Ovary (tissue), 9 donors: Measurements from ENCODE around the gene ACSM5. TPM values are rescaled to one million over a fixed set of nuclear protein-coding genes. Genes with fewer than 3 reads are reported as not detected.

Experiments used
- DNase-seq, 5 donors: peaks; one replicate each; pipeline ENCODE4 v3.0.0-alpha.2; 2019 to 2020
- H3K27ac ChIP-seq, 2 donors: fragments of 200-600 bp; one replicate each; pipeline versions ENCODE4 v1.5.1 to v1.8.0; 2019 to 2022
- H3K27me3 ChIP-seq: fragments of 200-600 bp; one replicate; pipeline ENCODE4 v1.8.0; 2022
- H3K36me3 ChIP-seq: fragments of 200-600 bp; sonication (generic); one replicate; pipeline ENCODE4 v1.5.1; 2019
- H3K4me1 ChIP-seq: one replicate; pipeline ENCODE4 v1.8.1; 2013; ENCODE audit warnings: mild to moderate bottlenecking, moderate library complexity; ENCODE audit not compliant: insufficient read depth
- H3K4me3 ChIP-seq: fragments of 200-600 bp; sonication (generic); one replicate; pipeline ENCODE4 v1.5.1; 2017
- H3K9me3 ChIP-seq, 2 donors: fragments of 200-600 bp in 1 of 2; sonication (generic) in 1 of 2; one replicate each; pipeline versions ENCODE4 v1.5.1 to v1.8.1; 2013 to 2019; ENCODE audit warnings: mild to moderate bottlenecking in 1 of 2, moderate library complexity in 1 of 2
- CTCF ChIP-seq, 3 donors: fragments of 450-650 bp in 2 of 3; fragments of 200-600 bp in 1 of 3; IDR thresholded peaks; one replicate each; pipeline versions ENCODE4 v1.5.1 to v1.8.0; 2016 to 2022; ENCODE audit warnings: antibody characterized with exemption in 3 of 3, mild to moderate bottlenecking in 1 of 3
- EP300 ChIP-seq: sonication (generic); formaldehyde crosslinking; IDR thresholded peaks from one replicate; pipeline ENCODE4 v1.6.1; 2017; ENCODE audit warnings: antibody characterized with exemption
- POLR2A ChIP-seq: fragments of 450-650 bp; IDR thresholded peaks from one replicate; pipeline ENCODE4 v1.6.1; 2017; ENCODE audit warnings: antibody characterized with exemption, mild to moderate bottlenecking, moderate library complexity
- WGBS, 3 donors: extraction: QIAGEN DNeasy Blood & Tissue Kit in 1 of 3; methylation state at CpG; one replicate each; pipeline versions ENCODE4 v1.1.5 to v1.1.7; 2013 to 2017; 5-methylcytosine and 5-hydroxymethylcytosine counted together
- intact Hi-C, 4 donors: fragments of 100-400 bp; cut with DNase I; formaldehyde crosslinking; loops; one replicate each; pipeline versions ENCODE4 v1.11.0 to v1.15.1; 2022 to 2023
- polyA plus RNA-seq, 2 donors: library from polyadenylated mRNA; stranded (reverse); fragments of 200-250 nt in 1 of 2; fragments of 350-450 nt in 1 of 2; fragmentation: Illumina TruSeq in 1 of 2; extraction: RNeasy Lipid Tissue Mini Kit (QIAGEN cat#74804) in 1 of 2; gene quantifications; one replicate each; pipeline ENCODE4 v1.2.3, GENCODE V29; 2013 to 2014
- total RNA-seq, 7 donors: library from RNA; depleted of rRNA in 2 of 7; stranded (reverse); fragments of >200 nt in 2 of 7; fragmentation: NEBNext Ultra II Directional in 3 of 7; extraction: Animal tissue kit (Norgen Biotek cat#: 25700) in 3 of 7; gene quantifications; one replicate each; pipeline versions ENCODE4 v1.1.0 to v1.2.4, GENCODE V29; 2016 to 2023
- donor health status: DM: no; HTN: no; CAD: no; lungs with moderate emphysema.
- donor health status: DM: no; HTN: no; CAD: no.
- donor health status: Bipolar disorder and iron deficiency.
- donor health status: DM: yes; HTN: yes; CAD: no.
- donor health status: DM: no; HTN: no; CAD: no.
- donor health status: DM: yes; HTN: yes; CAD: no.

ACSM5 gene
- total and polyA plus RNA-seq, 9 donors, result 0.24 to 2.2 (median 1.2) TPM

- Histone ChIP-seq H3K4me1 (peaks cover 3% of the 10 kb centered on the region), H3K9me3 (no peaks in the 10 kb centered on the region), H3K27ac (no peak overlapping the region), H3K27me3 (no peaks in the 10 kb centered on the region), H3K4me3 (no peak overlapping the region), H3K36me3 (no peaks in the 10 kb centered on the region)
- intact Hi-C loops, result loop anchor here in 1 of 4 donors (10.0 kb wide), 1 partner anchor 483 kb away; no protein-coding TSS in a partner anchor
- DNase-seq, result no peak
- 89 to 94% (median 92%) methylated on average over 3 of the region's 3 CpGs for WGBS, 3 donors
- TF ChIP-seq CTCF (IDR thresholded peaks at IDR 0.05) (no peak), POLR2A (no peak), EP300 (no peak)
These were observed 21.4 kb upstream of the ACSM5 start for GRCh38 chr16:20387978-20388377.

GRCh38 chr16:20388854-20389253, 20.5 kb upstream of the ACSM5 start:
- Histone ChIP-seq H3K4me3 (no peak overlapping the region), H3K27me3 (no peaks in the 10 kb centered on the region), H3K9me3 (no peaks in the 10 kb centered on the region), H3K36me3 (no peaks in the 10 kb centered on the region), H3K4me1 (peaks cover 7% of the 10 kb centered on the region), H3K27ac (no peak overlapping the region)
- intact Hi-C loops, result loop anchor here in 1 of 4 donors (10.0 kb wide), 1 partner anchor 484 kb away; no protein-coding TSS in a partner anchor
- no peak for TF ChIP-seq EP300
- TF ChIP-seq POLR2A, result no peak
- 78 to 95% (median 85%) methylated on average over 1 of the region's 1 CpG for WGBS, 3 donors
- no peak for DNase-seq

GRCh38 chr16:20391045-20391444, 18.3 kb upstream of the ACSM5 start:
- no peak overlapping the region for H3K27ac ChIP-seq
- WGBS, 3 donors, result 89 to 96% (median 96%) methylated on average over 5 of the region's 5 CpGs
- no peaks in the 10 kb centered on the region for H3K27me3 ChIP-seq
- H3K4me3 ChIP-seq, result no peak overlapping the region
- no peaks in the 10 kb centered on the region for H3K9me3 ChIP-seq
- intact Hi-C loops, result no loop called here
- TF ChIP-seq POLR2A (no peak), EP300 (no peak), CTCF (IDR thresholded peaks at IDR 0.05) (no peak)
- peaks cover 9% of the 10 kb centered on the region for H3K4me1 ChIP-seq
- DNase-seq, result no peak
- no peaks in the 10 kb centered on the region for H3K36me3 ChIP-seq

GRCh38 chr16:20393801-20394577, 15.3 kb upstream of the ACSM5 start:
- Histone ChIP-seq H3K4me3 (no peak overlapping the region), H3K27me3 (no peaks in the 10 kb centered on the region), H3K36me3 (no peaks in the 10 kb centered on the region), H3K9me3 (no peaks in the 10 kb centered on the region), H3K4me1 (peaks cover 6% of the 10 kb centered on the region), H3K27ac (peak overlapping the region in 1 of 2 donors; percentile 21)
- DNase-seq, result peak in 4 of 5 donors; percentile 30 to 38 (median 35)
- TF ChIP-seq POLR2A, result no peak
- no peak for TF ChIP-seq EP300
- TF ChIP-seq CTCF (IDR thresholded peaks at IDR 0.05), result no peak
- WGBS, 3 donors, result 18 to 24% (median 18%) methylated on average over 2 of the region's 2 CpGs
- intact Hi-C loops, result no loop called here

- WGBS, 3 donors, result 90 to 96% (median 95%) methylated on average over 2 of the region's 2 CpGs
- Histone ChIP-seq H3K4me3 (no peak overlapping the region), H3K9me3 (no peaks in the 10 kb centered on the region), H3K4me1 (peaks cover 6% of the 10 kb centered on the region), H3K27me3 (no peaks in the 10 kb centered on the region), H3K36me3 (no peaks in the 10 kb centered on the region), H3K27ac (no peak overlapping the region)
- TF ChIP-seq POLR2A, result no peak
- TF ChIP-seq CTCF (IDR thresholded peaks at IDR 0.05), result no peak
- no peak for TF ChIP-seq EP300
- DNase-seq, result no peak
- intact Hi-C loops, result no loop called here
These were observed 13.4 kb upstream of the ACSM5 start for GRCh38 chr16:20395946-20396345.
